ENCODE measurements around the gene RBPMS2.

Gene RBPMS2

DNA sequence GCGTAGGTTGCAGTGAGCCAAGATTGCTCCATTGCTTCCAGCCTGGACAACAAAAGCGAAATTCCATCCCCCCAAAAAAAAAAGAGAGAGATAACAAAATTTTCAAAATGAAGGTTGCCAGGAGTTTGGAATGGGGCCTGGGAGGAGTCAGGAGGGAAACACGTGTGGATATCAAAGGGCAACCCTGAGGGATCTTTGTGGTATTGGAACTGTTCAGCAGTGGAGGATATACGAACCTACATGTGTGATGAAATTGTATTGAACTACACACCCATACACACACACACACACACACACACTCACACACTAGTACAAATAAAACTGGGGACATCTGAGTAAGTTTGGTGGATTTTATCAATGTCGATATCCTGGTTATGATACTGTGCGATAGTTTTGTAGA lies 61.8 kb downstream of the RBPMS2 start:
- no peak for DNase-seq (ENCODE audit: low read depth)
- TF ChIP-seq, protein P1, sequence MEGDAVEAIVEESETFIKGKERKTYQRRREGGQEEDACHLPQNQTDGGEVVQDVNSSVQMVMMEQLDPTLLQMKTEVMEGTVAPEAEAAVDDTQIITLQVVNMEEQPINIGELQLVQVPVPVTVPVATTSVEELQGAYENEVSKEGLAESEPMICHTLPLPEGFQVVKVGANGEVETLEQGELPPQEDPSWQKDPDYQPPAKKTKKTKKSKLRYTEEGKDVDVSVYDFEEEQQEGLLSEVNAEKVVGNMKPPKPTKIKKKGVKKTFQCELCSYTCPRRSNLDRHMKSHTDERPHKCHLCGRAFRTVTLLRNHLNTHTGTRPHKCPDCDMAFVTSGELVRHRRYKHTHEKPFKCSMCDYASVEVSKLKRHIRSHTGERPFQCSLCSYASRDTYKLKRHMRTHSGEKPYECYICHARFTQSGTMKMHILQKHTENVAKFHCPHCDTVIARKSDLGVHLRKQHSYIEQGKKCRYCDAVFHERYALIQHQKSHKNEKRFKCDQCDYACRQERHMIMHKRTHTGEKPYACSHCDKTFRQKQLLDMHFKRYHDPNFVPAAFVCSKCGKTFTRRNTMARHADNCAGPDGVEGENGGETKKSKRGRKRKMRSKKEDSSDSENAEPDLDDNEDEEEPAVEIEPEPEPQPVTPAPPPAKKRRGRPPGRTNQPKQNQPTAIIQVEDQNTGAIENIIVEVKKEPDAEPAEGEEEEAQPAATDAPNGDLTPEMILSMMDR (conservative IDR thresholded peaks at IDR 0.05; ENCODE audit: low read depth, low read length): no peak
- H3K4me3 ChIP-seq (ENCODE audit: low read length): no peak overlapping the region

DNA sequence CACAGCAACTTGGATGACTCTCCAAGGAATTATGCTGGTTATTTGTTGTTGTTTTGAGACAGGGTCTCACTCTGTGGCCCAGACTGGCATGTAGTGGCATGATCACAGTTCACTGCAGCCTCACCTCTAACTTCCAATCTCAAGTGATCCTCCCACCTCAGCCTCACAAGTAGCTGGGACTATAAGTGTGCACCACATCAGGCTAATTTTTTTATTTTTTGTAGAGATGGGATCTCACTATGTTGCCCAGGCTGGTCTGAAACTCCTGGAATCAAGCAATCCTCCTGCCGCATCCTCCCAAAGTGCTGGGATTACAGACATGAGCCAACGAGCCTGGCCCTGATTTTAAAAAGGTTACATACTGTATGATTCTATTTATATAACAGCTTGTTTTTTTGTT lies 63.0 kb downstream of the RBPMS2 start:
- no peak for DNase-seq (ENCODE audit: low read depth)
- H3K4me3 ChIP-seq (ENCODE audit: low read length): no peak overlapping the region
- TF ChIP-seq, protein P1 (conservative IDR thresholded peaks at IDR 0.05; ENCODE audit: low read depth, low read length): no peak

DNA sequence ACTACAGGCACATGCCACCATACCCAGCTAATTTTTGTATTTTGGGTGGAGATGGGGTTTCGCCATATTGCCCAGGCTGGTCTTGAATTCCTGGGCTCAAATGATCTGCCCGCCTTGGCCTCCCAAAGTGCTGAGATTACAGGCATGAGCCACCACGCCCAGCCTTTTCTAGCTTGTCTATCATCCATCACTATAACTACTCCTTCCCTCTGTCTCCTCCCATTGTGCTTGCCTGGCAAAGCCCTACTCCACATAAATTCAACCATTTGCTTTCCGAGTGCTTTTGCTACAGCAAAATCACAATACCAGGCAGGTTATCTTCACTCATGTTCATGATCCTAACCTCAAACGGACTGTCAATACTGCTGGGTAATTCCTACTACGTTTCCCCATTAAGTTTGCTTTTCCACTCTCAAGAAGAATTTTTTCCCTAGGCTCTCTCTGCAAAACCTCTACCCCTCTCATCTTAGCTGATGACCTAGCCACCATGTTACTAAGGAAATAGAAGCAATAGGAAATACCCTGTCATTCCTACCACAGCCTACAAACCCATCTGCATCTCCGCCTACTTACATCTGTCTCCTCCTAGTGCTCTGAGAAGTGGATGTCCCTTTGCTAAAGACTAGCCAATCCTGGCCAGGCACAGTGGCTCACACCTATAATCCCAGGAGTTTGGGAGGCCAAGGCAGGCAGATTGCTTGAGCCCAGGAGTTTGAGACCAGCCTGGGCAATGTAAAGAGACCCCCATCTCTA lies 64.5 kb downstream of the RBPMS2 start:
- TF ChIP-seq, protein P1 (conservative IDR thresholded peaks at IDR 0.05; ENCODE audit: low read depth, low read length): no peak
- no peak overlapping the region for H3K4me3 ChIP-seq (ENCODE audit: low read length)
- no peak for DNase-seq (ENCODE audit: low read depth)

DNA sequence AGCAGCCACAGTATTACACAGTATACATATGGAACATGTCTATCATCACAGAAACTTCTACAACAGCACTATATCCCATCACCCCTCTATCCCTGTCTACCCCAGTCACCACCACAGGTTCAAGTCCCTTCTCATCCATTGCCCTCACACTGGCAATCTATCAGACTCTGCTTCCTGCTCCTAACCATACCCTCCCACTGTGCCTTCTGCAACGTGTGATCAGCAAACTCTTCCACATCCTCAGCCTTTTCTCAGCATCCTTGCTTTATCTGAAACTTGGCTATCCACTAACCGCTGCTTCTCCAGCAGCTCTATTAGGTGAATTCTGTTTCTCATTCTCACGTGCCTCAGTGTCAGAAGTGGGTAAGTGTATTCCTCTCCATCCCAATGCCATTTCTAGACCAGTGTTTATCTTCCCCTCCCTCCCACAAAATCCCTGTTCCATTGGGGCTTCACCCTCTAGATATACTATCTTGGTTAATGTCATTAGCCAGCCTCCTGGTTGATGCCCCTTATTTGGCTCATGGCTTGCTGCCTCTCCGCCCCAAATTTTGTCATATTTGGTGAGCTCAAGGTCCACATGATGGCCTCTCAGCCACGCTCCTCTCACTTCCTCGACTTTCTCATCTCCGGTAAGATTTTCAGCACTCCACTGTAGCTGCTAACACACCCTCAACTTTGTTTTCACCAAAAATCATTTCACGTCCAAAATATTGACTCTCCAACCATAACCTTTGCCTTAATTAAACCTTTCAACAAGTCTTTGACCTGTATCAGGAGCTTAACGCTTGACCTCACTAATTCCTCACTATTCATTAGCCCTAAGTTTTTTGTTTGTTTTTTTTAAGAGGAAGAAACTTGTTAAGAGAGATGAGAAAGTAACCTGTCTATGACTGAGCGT lies 69.1 kb downstream of the RBPMS2 start:
- TF ChIP-seq, protein P1 (conservative IDR thresholded peaks at IDR 0.05; ENCODE audit: low read depth, low read length): no peak
- DNase-seq (ENCODE audit: low read depth): no peak
- H3K4me3 ChIP-seq (ENCODE audit: low read length): no peak overlapping the region

DNA sequence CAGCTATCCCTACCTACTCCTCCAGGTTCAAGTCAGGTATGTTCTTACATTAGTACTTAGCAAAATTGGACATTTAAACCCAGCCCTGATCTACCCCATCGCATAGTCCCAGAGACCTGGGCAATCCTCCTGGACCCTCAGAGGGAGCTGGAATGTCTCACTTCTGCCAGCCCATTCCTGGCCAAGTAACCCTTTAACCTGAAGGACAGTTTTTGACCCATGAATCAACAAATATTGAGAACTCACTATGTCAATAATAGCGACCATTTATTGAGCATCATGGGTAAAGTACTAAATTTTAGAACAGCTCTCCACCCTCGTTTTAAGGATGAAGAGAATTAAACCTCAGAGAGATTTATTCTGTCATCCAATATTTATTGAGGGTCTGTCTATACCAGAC lies 70.4 kb downstream of the RBPMS2 start:
- H3K4me3 ChIP-seq (ENCODE audit: low read length): no peak overlapping the region
- TF ChIP-seq, protein P1 (conservative IDR thresholded peaks at IDR 0.05; ENCODE audit: low read depth, low read length): no peak
- no peak for DNase-seq (ENCODE audit: low read depth)

DNA sequence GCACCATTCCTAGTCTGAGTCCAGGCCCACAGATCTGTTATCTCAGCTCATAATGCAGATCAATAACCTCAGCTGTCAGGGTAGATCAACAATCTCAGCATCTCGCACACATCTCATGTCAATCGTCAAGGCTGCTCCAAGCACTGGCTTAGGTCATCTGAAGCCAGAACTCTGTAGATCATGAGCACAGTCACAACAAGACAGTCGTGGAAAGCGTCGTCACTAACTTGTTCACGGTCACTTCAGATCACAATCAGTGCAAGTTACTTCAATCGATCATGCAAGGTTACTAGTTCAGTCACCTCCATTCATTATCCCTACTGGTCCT lies 71.8 kb downstream of the RBPMS2 start:
- TF ChIP-seq, protein P1 (conservative IDR thresholded peaks at IDR 0.05; ENCODE audit: low read depth, low read length): no peak
- H3K4me3 ChIP-seq (ENCODE audit: low read length): peak overlapping the region; percentile 68
- no peak for DNase-seq (ENCODE audit: low read depth)
